ENCODE results near the gene POU2AF3. TPM values are rescaled to one million over a fixed set of nuclear protein-coding genes. Genes with fewer than 3 reads are reported as not detected.

POU2AF3 gene, protein sequence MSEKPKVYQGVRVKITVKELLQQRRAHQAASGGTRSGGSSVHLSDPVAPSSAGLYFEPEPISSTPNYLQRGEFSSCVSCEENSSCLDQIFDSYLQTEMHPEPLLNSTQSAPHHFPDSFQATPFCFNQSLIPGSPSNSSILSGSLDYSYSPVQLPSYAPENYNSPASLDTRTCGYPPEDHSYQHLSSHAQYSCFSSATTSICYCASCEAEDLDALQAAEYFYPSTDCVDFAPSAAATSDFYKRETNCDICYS
- total RNA-seq (2014; rRNA removed; shearing (Covaris generic)), result not detected in 2 replicates

DNA sequence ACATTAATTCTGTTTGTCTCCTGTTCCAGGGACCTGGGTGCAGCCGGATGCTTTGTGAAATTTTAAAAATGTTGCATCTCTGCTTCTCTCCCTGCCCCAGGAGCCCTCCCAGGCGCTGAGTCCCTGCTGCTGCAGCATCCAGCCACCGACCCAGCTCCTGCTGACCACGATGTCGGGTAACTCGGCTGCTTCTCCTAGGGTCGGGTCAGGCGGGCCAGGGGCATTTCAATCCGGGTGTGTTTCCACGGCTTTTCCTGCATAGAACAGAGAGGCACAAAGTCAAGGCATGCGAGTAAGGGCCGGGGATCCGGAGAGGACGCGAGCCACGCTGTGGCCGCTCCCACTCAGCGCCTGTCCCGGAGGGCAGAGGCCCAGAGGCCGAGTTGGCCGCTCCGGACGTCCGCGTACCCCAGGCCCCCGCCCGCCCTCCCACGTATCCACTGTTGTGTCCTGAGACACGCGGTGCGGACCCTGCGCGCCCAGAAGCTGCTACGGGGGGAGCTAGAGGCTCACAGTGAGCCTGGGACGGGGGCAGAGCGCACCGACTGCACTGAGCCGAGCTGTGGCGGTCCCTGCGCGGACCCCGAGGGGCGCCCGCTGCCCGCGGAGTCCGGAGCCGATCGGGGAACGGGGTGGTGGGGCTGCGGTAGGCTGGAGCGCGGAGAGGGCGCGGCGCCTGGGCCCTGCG lies at the start of gene POU2AF3:
Gene POU2AF3, plus strand, starts transcription at position 134 of the 688 bp plus-strand sequence. Its CDS starts 36 bp downstream, at position 170.

Small RNA genes lying within 50 kb of the gene (small RNA-seq; reads per million reads assigned to genes)
- not detected for gene MIR4491

Other genes starting within 250 kb of the POU2AF3 start
- not detected in 2 replicates for gene POU2AF2, start 52.8 kb upstream of the POU2AF3 start, total RNA-seq (2014; rRNA removed; shearing (Covaris generic))
- not detected in 2 replicates for gene POU2AF1, start 80.7 kb downstream of the POU2AF3 start, total RNA-seq (2014; rRNA removed; shearing (Covaris generic))
- gene BTG4, start 213.8 kb downstream of the POU2AF3 start, total RNA-seq (2014; rRNA removed; shearing (Covaris generic)), result not detected in 2 replicates
- gene HOATZ, start 216.2 kb downstream of the POU2AF3 start, total RNA-seq (2014; rRNA removed; shearing (Covaris generic)), result not detected in 2 replicates
- gene LAYN, start 242.2 kb downstream of the POU2AF3 start, total RNA-seq (2014; rRNA removed; shearing (Covaris generic)), result not detected in 2 replicates